ENCODE data around the gene JADE3. TPM values are rescaled to one million over a fixed set of nuclear protein-coding genes. Genes with fewer than 3 reads are reported as not detected.

The JADE3 gene
- total and polyA plus RNA-seq, 11 donors = 1.4 to 11.2 (median 5.9) TPM

- TF ChIP-seq POLR2A (IDR thresholded peaks at IDR 0.05) (no peak), CTCF (IDR thresholded peaks at IDR 0.05) (no peak)
- H3K9me3 ChIP-seq = no peaks in the 10 kb centered on the region
- 16 to 48% (median 31%) methylated on average over 41 to 59 of the region's 59 CpGs for WGBS, 4 donors
- peak in 3 of 4 donors; percentile 75 to 81 (median 78) for ATAC-seq
- intact Hi-C loops (cut with DNase I) = no loop called here
- H3K36me3 ChIP-seq = peaks cover 0 to 6% (median 0%) of the 10 kb centered on the region in 9 donors
- no peaks in the 10 kb centered on the region for H3K4me1 ChIP-seq
- peaks cover 0 to 15% (median 0%) of the 10 kb centered on the region in 9 donors for H3K27me3 ChIP-seq
- peak; percentile 22 to 67 (median 38) for DNase-seq
- peak within 1 kb of the TSS in 11 of 12 donors; percentile 18 to 64 (median 52) for H3K4me3 ChIP-seq
- peak within 1 kb of the TSS in 10 of 12 donors; percentile 50 to 75 (median 62) for H3K27ac ChIP-seq
Observed at GRCh38 chrX:47078129-47079043, 166.2 kb downstream of the JADE3 start, which contains the start of gene RGN. Gene RGN, plus strand, starts transcription at chrX:47078443. Its CDS starts 2,702 bp downstream, at chrX:47081145.

- 56 to 83% (median 73%) methylated on average over 9 of the region's 9 CpGs for WGBS, 4 donors
- H3K4me3 ChIP-seq = no peak overlapping the region
- H3K9me3 ChIP-seq = no peaks in the 10 kb centered on the region
- H3K27me3 ChIP-seq = peaks cover 0 to 21% (median 0%) of the 10 kb centered on the region in 9 donors
- peaks cover 0 to 12% (median 0%) of the 10 kb centered on the region in 9 donors for H3K36me3 ChIP-seq
- TF ChIP-seq POLR2A (IDR thresholded peaks at IDR 0.05) (no peak), CTCF (IDR thresholded peaks at IDR 0.05) (no peak)
- H3K27ac ChIP-seq = no peak overlapping the region
- DNase-seq (no peak), ATAC-seq (peak in 1 of 4 donors; percentile 28)
- H3K4me1 ChIP-seq = no peaks in the 10 kb centered on the region
- intact Hi-C loops (cut with DNase I) = no loop called here
Observed at GRCh38 chrX:47080215-47080914, 168.1 kb downstream of the JADE3 start.

- DNase-seq (no peak), ATAC-seq (no peak)
- Histone ChIP-seq H3K9me3 (no peaks in the 10 kb centered on the region), H3K27me3 (peaks cover 0 to 21% (median 0%) of the 10 kb centered on the region in 9 donors), H3K4me3 (no peak overlapping the region), H3K36me3 (peaks cover 0 to 13% (median 0%) of the 10 kb centered on the region in 9 donors), H3K27ac (no peak overlapping the region), H3K4me1 (no peaks in the 10 kb centered on the region)
- TF ChIP-seq CTCF (IDR thresholded peaks at IDR 0.05) (no peak), POLR2A (IDR thresholded peaks at IDR 0.05) (no peak)
- WGBS, 4 donors = 63 to 86% (median 79%) methylated on average over 5 of the region's 5 CpGs
- intact Hi-C loops (cut with DNase I) = no loop called here
Observed at GRCh38 chrX:47080915-47081236, 168.7 kb downstream of the JADE3 start.

Measured in heart left ventricle (tissue), 16 donors.